IMR-90 (cell line): ENCODE results near the gene DEFB124.

Experiments used
- CEBPB ChIP-seq: IDR thresholded peaks from 2 replicates; pipeline ENCODE4 v1.6.1; 2012; ENCODE audit warnings: low read depth, low read length, improper control_type of control experiment
- CTCF ChIP-seq: conservative IDR thresholded peaks from 2 replicates; pipeline ENCODE4 v1.5.1; 2012; ENCODE audit warnings: mild to moderate bottlenecking, low read depth, low read length, improper control_type of control experiment
- MAZ ChIP-seq: IDR thresholded peaks from 2 replicates; pipeline ENCODE4 v1.6.1; 2012; ENCODE audit warnings: low read depth, mild to moderate bottlenecking, low read length, improper control_type of control experiment, moderate library complexity, borderline replicate concordance
- POLR2A ChIP-seq: IDR thresholded peaks from 2 replicates; pipeline ENCODE4 v1.6.1; 2012; ENCODE audit warnings: mild to moderate bottlenecking, low read depth, low read length
- RAD21 ChIP-seq: IDR thresholded peaks from 2 replicates; pipeline ENCODE4 v1.6.1; 2012; ENCODE audit warnings: low read length, improper control_type of control experiment
- RCOR1 ChIP-seq: IDR thresholded peaks from 2 replicates; pipeline ENCODE4 v1.6.1; 2012; ENCODE audit warnings: mild to moderate bottlenecking, low read length, improper control_type of control experiment; ENCODE audit not compliant: insufficient replicate concordance
- SMC3 ChIP-seq: fragments of 150-350 bp; IDR thresholded peaks from 2 replicates; pipeline ENCODE4 v1.6.1; 2016; ENCODE audit warnings: low read depth, mild to moderate bottlenecking, antibody characterized with exemption, low read length, moderate library complexity
- USF2 ChIP-seq: fragments of 150-350 bp; IDR thresholded peaks from 2 replicates; pipeline ENCODE4 v1.6.1; 2017; ENCODE audit warnings: mild to moderate bottlenecking, antibody characterized with exemption, low read length, low read depth

GRCh38 chr20:31489152-31489551, 14.2 kb upstream of the DEFB124 start:
- TF ChIP-seq RCOR1 (no peak), CEBPB (no peak), MAZ (no peak), CTCF (no peak), POLR2A (no peak), SMC3 (no peak), RAD21 (no peak), USF2 (no peak)
